ENCODE data around the gene TNFRSF4. TPM values are rescaled to one million over a fixed set of nuclear protein-coding genes. Genes with fewer than 3 reads are reported as not detected.

TNFRSF4 gene
- total and polyA plus RNA-seq, 9 of the 15 experiments (the other 6 are each of a cell fraction or from before 2014, with no cell fraction given): 0.07 to 0.44 (median 0.19) TPM; not detected in 5

GRCh38 chr1:1232208-1232795 lies 18.3 kb upstream of the TNFRSF4 start, which contains the start of gene B3GALT6 (continued):
- TF ChIP-seq MYC (IDR thresholded peaks at IDR 0.05; ENCODE audit: low read depth, low read length): peak; percentile 90; the same call in 1 of the 2 replicates
- TF ChIP-seq MYC (CRISPR knock-in tag; IDR thresholded peaks at IDR 0.05; ENCODE audit: borderline replicate concordance, low read depth): no peak
- TF ChIP-seq ILF3 (IDR thresholded peaks at IDR 0.05; ENCODE audit: borderline replicate concordance): no peak
- TF ChIP-seq, protein P1, sequence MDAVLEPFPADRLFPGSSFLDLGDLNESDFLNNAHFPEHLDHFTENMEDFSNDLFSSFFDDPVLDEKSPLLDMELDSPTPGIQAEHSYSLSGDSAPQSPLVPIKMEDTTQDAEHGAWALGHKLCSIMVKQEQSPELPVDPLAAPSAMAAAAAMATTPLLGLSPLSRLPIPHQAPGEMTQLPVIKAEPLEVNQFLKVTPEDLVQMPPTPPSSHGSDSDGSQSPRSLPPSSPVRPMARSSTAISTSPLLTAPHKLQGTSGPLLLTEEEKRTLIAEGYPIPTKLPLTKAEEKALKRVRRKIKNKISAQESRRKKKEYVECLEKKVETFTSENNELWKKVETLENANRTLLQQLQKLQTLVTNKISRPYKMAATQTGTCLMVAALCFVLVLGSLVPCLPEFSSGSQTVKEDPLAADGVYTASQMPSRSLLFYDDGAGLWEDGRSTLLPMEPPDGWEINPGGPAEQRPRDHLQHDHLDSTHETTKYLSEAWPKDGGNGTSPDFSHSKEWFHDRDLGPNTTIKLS (IDR thresholded peaks at IDR 0.05; ENCODE audit: borderline replicate concordance, low read depth): no peak; the same call in 1 of the 2 replicates
- TF ChIP-seq, protein P2, sequence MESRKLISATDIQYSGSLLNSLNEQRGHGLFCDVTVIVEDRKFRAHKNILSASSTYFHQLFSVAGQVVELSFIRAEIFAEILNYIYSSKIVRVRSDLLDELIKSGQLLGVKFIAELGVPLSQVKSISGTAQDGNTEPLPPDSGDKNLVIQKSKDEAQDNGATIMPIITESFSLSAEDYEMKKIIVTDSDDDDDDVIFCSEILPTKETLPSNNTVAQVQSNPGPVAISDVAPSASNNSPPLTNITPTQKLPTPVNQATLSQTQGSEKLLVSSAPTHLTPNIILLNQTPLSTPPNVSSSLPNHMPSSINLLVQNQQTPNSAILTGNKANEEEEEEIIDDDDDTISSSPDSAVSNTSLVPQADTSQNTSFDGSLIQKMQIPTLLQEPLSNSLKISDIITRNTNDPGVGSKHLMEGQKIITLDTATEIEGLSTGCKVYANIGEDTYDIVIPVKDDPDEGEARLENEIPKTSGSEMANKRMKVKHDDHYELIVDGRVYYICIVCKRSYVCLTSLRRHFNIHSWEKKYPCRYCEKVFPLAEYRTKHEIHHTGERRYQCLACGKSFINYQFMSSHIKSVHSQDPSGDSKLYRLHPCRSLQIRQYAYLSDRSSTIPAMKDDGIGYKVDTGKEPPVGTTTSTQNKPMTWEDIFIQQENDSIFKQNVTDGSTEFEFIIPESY (CRISPR knock-in tag; IDR thresholded peaks at IDR 0.05): no peak
- no peak for TF ChIP-seq LEF1 (IDR thresholded peaks at IDR 0.05)
- no peak for TF ChIP-seq ZNF232 (CRISPR knock-in tag; IDR thresholded peaks at IDR 0.05)
- TF ChIP-seq U2AF2 (optimal IDR thresholded peaks at IDR 0.05; ENCODE audit: low read depth, low read length): no peak
- peak; percentile 80; the same call in 1 of the 2 replicates for TF ChIP-seq ZNF175 (CRISPR knock-in tag; IDR thresholded peaks at IDR 0.05; ENCODE audit: low read depth)
- TF ChIP-seq, protein P3, sequence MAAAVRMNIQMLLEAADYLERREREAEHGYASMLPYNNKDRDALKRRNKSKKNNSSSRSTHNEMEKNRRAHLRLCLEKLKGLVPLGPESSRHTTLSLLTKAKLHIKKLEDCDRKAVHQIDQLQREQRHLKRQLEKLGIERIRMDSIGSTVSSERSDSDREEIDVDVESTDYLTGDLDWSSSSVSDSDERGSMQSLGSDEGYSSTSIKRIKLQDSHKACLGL (CRISPR knock-in tag; IDR thresholded peaks at IDR 0.05; ENCODE audit: borderline replicate concordance, poor library complexity, severe bottlenecking): peak; percentile 68
- no peak for TF ChIP-seq ZNF316 (IDR thresholded peaks at IDR 0.05)
- no peak for TF ChIP-seq SIN3A (IDR thresholded peaks at IDR 0.05; ENCODE audit: borderline replicate concordance in 2 of 2, control insufficient read depth in 1 of 2, low read depth in 2 of 2, low read length in 2 of 2)
- no peak for TF ChIP-seq NUFIP1 (IDR thresholded peaks at IDR 0.05; ENCODE audit: partially characterized antibody)
- TF ChIP-seq, protein P4, sequence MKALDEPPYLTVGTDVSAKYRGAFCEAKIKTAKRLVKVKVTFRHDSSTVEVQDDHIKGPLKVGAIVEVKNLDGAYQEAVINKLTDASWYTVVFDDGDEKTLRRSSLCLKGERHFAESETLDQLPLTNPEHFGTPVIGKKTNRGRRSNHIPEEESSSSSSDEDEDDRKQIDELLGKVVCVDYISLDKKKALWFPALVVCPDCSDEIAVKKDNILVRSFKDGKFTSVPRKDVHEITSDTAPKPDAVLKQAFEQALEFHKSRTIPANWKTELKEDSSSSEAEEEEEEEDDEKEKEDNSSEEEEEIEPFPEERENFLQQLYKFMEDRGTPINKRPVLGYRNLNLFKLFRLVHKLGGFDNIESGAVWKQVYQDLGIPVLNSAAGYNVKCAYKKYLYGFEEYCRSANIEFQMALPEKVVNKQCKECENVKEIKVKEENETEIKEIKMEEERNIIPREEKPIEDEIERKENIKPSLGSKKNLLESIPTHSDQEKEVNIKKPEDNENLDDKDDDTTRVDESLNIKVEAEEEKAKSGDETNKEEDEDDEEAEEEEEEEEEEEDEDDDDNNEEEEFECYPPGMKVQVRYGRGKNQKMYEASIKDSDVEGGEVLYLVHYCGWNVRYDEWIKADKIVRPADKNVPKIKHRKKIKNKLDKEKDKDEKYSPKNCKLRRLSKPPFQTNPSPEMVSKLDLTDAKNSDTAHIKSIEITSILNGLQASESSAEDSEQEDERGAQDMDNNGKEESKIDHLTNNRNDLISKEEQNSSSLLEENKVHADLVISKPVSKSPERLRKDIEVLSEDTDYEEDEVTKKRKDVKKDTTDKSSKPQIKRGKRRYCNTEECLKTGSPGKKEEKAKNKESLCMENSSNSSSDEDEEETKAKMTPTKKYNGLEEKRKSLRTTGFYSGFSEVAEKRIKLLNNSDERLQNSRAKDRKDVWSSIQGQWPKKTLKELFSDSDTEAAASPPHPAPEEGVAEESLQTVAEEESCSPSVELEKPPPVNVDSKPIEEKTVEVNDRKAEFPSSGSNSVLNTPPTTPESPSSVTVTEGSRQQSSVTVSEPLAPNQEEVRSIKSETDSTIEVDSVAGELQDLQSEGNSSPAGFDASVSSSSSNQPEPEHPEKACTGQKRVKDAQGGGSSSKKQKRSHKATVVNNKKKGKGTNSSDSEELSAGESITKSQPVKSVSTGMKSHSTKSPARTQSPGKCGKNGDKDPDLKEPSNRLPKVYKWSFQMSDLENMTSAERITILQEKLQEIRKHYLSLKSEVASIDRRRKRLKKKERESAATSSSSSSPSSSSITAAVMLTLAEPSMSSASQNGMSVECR (CRISPR knock-in tag; IDR thresholded peaks at IDR 0.05): no peak; the same call in 1 of the 2 replicates
- TF ChIP-seq ZNF561 (CRISPR knock-in tag; conservative IDR thresholded peaks at IDR 0.05): no peak
- TF ChIP-seq JUNB (CRISPR knock-in tag; conservative IDR thresholded peaks at IDR 0.05): no peak
- TF ChIP-seq ZNF280B (CRISPR knock-in tag; IDR thresholded peaks at IDR 0.05): no peak
- no peak for TF ChIP-seq SMAD1 (IDR thresholded peaks at IDR 0.05; ENCODE audit: low read depth, low read length, partially characterized antibody)

All from K562 (cell line).